HFF-Myc (cell line): ENCODE measurements around the gene MLLT10.

Experiments used
- DNase-seq: peaks from one replicate; pipeline ENCODE4 v3.0.0-alpha.2; 2011; ENCODE audit warnings: low read depth; ENCODE audit errors: extremely low read depth
- H3K4me3 ChIP-seq: replicated peaks from 2 replicates; pipeline ENCODE4 v1.5.1; 2011; ENCODE audit warnings: low read depth, mild to moderate bottlenecking, control low read depth, low read length
- TF ChIP-seq, protein P1 (sequence below): IDR thresholded peaks from 2 replicates; pipeline ENCODE4 v1.5.1; 2012; ENCODE audit warnings: mild to moderate bottlenecking, low read depth, low read length, control low read depth; ENCODE audit errors: missing control alignments

Gene MLLT10

GRCh38 chr10:21753497-21754270, 219.7 kb downstream of the MLLT10 start:
- no peak for DNase-seq
- TF ChIP-seq, protein P1, sequence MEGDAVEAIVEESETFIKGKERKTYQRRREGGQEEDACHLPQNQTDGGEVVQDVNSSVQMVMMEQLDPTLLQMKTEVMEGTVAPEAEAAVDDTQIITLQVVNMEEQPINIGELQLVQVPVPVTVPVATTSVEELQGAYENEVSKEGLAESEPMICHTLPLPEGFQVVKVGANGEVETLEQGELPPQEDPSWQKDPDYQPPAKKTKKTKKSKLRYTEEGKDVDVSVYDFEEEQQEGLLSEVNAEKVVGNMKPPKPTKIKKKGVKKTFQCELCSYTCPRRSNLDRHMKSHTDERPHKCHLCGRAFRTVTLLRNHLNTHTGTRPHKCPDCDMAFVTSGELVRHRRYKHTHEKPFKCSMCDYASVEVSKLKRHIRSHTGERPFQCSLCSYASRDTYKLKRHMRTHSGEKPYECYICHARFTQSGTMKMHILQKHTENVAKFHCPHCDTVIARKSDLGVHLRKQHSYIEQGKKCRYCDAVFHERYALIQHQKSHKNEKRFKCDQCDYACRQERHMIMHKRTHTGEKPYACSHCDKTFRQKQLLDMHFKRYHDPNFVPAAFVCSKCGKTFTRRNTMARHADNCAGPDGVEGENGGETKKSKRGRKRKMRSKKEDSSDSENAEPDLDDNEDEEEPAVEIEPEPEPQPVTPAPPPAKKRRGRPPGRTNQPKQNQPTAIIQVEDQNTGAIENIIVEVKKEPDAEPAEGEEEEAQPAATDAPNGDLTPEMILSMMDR = no peak
- H3K4me3 ChIP-seq = no peak overlapping the region

GRCh38 chr10:21754410-21755011, 220.5 kb downstream of the MLLT10 start:
- no peak overlapping the region for H3K4me3 ChIP-seq
- no peak for DNase-seq
- TF ChIP-seq, protein P1 = no peak

DNA sequence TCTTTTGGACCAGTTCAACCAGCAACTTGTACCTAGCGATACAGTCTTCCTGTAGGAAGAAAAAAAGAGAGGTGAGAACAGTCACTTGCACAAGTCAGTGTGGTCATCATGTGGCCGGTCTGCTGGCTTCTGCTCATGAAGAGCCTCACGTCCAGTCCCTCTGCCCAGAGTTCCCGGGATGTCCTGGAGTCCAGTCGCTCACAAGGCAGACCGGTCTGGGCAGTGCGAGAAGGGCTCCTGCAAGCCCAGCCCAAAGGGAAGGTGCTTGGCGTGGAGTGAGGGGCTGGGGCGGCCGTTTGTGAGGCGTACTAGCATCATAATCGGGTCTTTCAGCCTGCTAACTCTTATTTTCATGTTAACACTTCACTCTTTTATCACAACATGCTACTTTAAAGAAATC, 222.7 kb downstream of the MLLT10 start:
- TF ChIP-seq, protein P1 = no peak
- no peak for DNase-seq
- no peak overlapping the region for H3K4me3 ChIP-seq

DNA sequence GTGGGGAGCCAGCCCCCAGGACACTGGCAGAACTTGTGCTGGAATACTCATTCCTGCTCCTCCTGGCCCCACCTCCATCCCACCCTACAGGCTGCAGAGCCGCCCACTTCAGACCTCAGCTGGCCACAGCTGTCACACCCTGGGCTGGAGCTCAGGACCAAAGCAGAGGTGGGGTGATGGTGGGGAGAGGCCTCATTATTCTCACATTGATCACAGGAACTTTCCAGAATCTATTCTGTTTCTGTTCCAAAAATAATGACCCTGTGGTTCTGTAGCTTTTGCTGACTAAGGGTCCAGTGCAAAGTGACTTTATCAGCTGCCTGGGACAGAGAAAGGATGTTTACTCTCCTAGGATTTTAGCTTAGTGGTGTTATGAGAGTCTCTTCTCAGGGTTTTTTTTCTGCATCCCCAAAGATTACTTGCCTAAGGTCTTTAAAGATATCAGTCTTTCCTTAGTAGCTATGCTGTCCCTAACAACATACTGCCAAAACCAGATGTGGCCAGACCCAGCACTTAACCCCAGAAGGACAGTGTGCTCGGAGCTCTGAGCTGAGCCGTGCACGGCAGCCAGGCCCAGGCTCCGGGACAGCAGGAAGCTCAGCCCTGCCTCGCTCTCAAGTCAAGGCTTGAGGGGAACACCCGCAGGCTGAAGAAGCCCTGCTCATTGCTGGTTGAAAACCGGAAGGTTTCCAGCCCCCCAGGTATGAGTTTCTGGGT, 223.3 kb downstream of the MLLT10 start:
- no peak for DNase-seq
- H3K4me3 ChIP-seq = no peak overlapping the region
- TF ChIP-seq, protein P1 = no peak

DNA sequence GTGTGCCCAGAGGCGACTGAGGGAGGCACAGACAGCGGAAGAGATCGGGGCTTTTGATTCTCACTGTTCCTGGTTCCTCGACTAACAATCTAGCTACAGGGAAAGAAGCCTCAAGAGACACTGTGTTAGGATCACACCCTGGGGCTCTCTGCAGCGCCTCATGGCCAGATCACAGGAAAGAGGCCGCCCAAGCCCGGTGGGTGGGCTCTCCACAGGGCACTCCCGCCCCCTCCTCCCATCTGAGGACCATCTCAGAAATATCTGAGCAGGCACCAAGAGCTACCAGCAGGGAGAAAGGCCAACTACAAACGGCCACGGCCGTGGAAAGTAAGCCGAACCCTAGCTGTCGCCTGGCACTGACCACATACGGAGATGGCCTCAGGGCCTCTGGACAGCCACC, 224.2 kb downstream of the MLLT10 start:
- TF ChIP-seq, protein P1 = no peak
- DNase-seq = no peak
- H3K4me3 ChIP-seq = no peak overlapping the region

DNA sequence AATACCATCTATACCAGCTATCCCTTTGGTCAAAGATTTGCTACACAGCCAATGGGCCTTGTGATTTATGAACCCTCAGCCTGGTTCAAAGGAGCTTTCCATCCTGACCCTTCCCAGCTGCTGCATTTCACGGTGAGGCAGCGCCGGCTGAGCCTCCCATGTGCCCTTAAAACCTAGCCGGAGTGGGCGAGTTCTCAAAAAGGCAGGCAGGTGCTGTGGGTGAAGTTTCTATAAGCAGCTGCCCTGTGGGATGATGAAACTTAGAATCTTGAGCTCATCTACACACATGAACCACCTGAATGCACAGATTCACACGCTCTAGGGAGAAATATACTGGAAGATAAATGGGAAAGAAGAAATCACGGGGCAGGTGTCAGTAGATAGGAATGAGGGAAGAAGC, 224.7 kb downstream of the MLLT10 start:
- TF ChIP-seq, protein P1 = no peak
- no peak for DNase-seq
- no peak overlapping the region for H3K4me3 ChIP-seq
